H1 (cell line): ENCODE results near the gene RGR. TPM values are rescaled to one million over a fixed set of nuclear protein-coding genes. Genes with fewer than 3 reads are reported as not detected.

Source experiments
- CBX8 ChIP-seq: fragments of 300-800, 300-1000 bp; sonication (generic); IDR thresholded peaks from 2 replicates; pipeline ENCODE4 v1.7.1; 2016; ENCODE audit warnings: low read depth, low read length, borderline replicate concordance
- EP300 ChIP-seq, 2 experiments: IDR thresholded peaks; 1 replicate in 1 of 2; 2 replicates in 1 of 2; pipeline ENCODE4 v1.6.1; 2011 to 2012; ENCODE audit warnings: low read depth in 2 of 2, low read length in 2 of 2, mild to moderate bottlenecking in 2 of 2, borderline replicate concordance in 1 of 2, inconsistent platforms in 1 of 2, moderate library complexity in 1 of 2
- NANOG ChIP-seq: IDR thresholded peaks from 2 replicates; pipeline ENCODE4 v1.6.1; 2011; ENCODE audit warnings: low read length, low read depth, mild to moderate bottlenecking, inconsistent platforms; ENCODE audit not compliant: insufficient read depth, poor library complexity, severe bottlenecking
- RNF2 ChIP-seq: fragments of 200-900, 300-1000 bp; sonication (generic); IDR thresholded peaks from 2 replicates; pipeline ENCODE4 v1.7.1; 2016; ENCODE audit warnings: borderline replicate concordance, low read depth, mild to moderate bottlenecking, antibody characterized with exemption, low read length; ENCODE audit not compliant: poor library complexity, severe bottlenecking; ENCODE audit errors: missing control alignments
- TAF7 ChIP-seq: optimal IDR thresholded peaks from 2 replicates; pipeline ENCODE3; 2011; ENCODE audit warnings: low read depth, mild to moderate bottlenecking, inconsistent platforms, low read length, moderate library complexity, borderline replicate concordance
- polyA plus RNA-seq, 7 experiments: library from polyadenylated mRNA; depleted of rRNA in 3 of 7; stranded (reverse) in 5 of 7; unstranded in 2 of 7; fragments of >200 nt in 5 of 7; fragments of 200-250 nt in 2 of 7; gene quantifications; 1 replicate in 5 of 7; 2 replicates in 1 of 7; 4 replicates in 1 of 7; pipeline versions ENCODE4 v1.2.1 to v1.2.3, GENCODE V29; 2011 to 2013; ENCODE audit warnings: missing spikeins in 2 of 7, mixed read lengths in 2 of 7
- total RNA-seq: library from RNA; stranded (reverse); fragmentation: NEBNext Ultra II Directional; extraction: Animal tissue kit (Norgen Biotek cat#: 25700); gene quantifications from 2 replicates; pipeline ENCODE4 v1.2.1, GENCODE V29; 2021

RGR gene
- total and polyA plus RNA-seq, 2 of the 8 experiments (the other 6 are each of a cell fraction or from before 2014, with no cell fraction given): not detected

DNA sequence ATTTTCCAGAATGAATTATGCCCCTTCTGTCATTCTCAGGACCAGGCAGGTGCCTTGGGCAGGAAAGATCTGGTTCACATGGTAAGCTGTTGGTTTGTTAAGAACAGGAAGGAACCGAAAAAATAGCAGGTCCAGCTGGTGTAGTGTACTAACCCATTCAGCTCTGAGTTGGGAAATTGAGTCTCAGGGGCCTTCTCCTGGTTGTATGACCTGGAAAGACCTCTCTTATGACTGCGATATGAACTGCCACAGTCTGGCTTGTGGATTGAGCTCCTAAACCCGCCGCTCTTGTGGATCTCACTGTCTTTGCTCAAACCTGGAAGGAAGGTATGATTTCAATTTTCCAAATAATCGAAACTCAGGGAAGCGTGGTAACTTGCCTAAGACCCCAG, 8.1 kb upstream of the RGR start (continued):
- TF ChIP-seq RNF2 (no peak), TAF7 (no peak), NANOG (no peak), CBX8 (no peak), EP300 (IDR thresholded peaks at IDR 0.05; ENCODE audit: borderline replicate concordance in 1 of 2, low read depth in 2 of 2, low read length in 2 of 2) (no peak)
